Adipose tissue (tissue), 3 donors: ENCODE measurements around the gene CXCL8. TPM values are rescaled to one million over a fixed set of nuclear protein-coding genes. Genes with fewer than 3 reads are reported as not detected.
"Not testable (repeated sequence)": the region's sequence is repeated elsewhere in the genome, so short reads cannot be mapped to it uniquely, and the experiment has no call there.

Experiments used
- H3K27ac ChIP-seq: one replicate; pipeline ENCODE4 v1.5.1; 2013; ENCODE audit warnings: low read depth, low read length
- WGBS, 3 donors: extraction: QIAGEN DNeasy Blood & Tissue Kit; methylation state at CpG; one replicate each; pipeline ENCODE4 v1.1.7; 2013; 5-methylcytosine and 5-hydroxymethylcytosine counted together
- polyA plus RNA-seq, 3 donors: library from polyadenylated mRNA; stranded (reverse); fragments of 200-250 nt; gene quantifications; one replicate each; pipeline ENCODE4 v1.2.3, GENCODE V29; 2013
- donor health status: healthy with polysubstance abuse.
- donor health status: Bipolar disorder and iron deficiency.
- donor health status: healthy.

CXCL8 gene
- polyA plus RNA-seq = 10 to 100 TPM in 2 of 3 donors, 1 to 10 TPM in 1; 1.6 to 91.7 (median 15.2) TPM

GRCh38 chr4:73740353-73740778 is at the start of gene CXCL8:
TSS of gene CXCL8 (plus strand) at chr4:73740569. CDS start at chr4:73740659, 90 bp downstream.
- H3K27ac ChIP-seq = no peak within 1 kb of the TSS
- WGBS, 3 donors = 8 to 14% (median 13%) methylated on average over 7 of the region's 7 CpGs

- not testable (repeated sequence) for H3K27ac ChIP-seq
- 86 to 94% (median 93%) methylated on average over 4 of the region's 4 CpGs for WGBS, 3 donors
Measured at GRCh38 chr4:73691201-73691600, 49.2 kb upstream of the CXCL8 start.

- no peak overlapping the region for H3K27ac ChIP-seq
Measured at GRCh38 chr4:73691759-73692158, 48.6 kb upstream of the CXCL8 start.

GRCh38 chr4:73692254-73692653 is 48.1 kb upstream of the CXCL8 start:
- no peak overlapping the region for H3K27ac ChIP-seq
- WGBS, 3 donors = 53 to 63% (median 62%) methylated on average over 1 of the region's 1 CpG

- WGBS, 3 donors = 51 to 95% (median 89%) methylated on average over 2 of the region's 2 CpGs
- H3K27ac ChIP-seq = no peak overlapping the region
Measured at GRCh38 chr4:73692701-73693100, 47.7 kb upstream of the CXCL8 start.

GRCh38 chr4:73693811-73694210 is 46.6 kb upstream of the CXCL8 start:
- H3K27ac ChIP-seq = no peak overlapping the region
- WGBS, 3 donors = 53 to 81% (median 77%) methylated on average over 1 of the region's 1 CpG

GRCh38 chr4:73698217-73698616 is 42.2 kb upstream of the CXCL8 start:
- H3K27ac ChIP-seq = no peak overlapping the region
- 57 to 60% (median 58%) methylated on average over 2 of the region's 2 CpGs for WGBS, 3 donors

- H3K27ac ChIP-seq = no peak overlapping the region
- WGBS, 3 donors = 83 to 93% (median 86%) methylated on average over 5 of the region's 5 CpGs
Measured at GRCh38 chr4:73701116-73701515, 39.3 kb upstream of the CXCL8 start.

- H3K27ac ChIP-seq = no peak overlapping the region
- WGBS, 3 donors = 94 to 100% (median 97%) methylated on average over 2 of the region's 2 CpGs
Measured at GRCh38 chr4:73702796-73703287, 37.5 kb upstream of the CXCL8 start.

- WGBS, 3 donors = 91 to 93% (median 93%) methylated on average over 1 of the region's 1 CpG
- H3K27ac ChIP-seq = no peak overlapping the region
Measured at GRCh38 chr4:73703320-73703719, 37.0 kb upstream of the CXCL8 start.

- no peak overlapping the region for H3K27ac ChIP-seq
- WGBS, 3 donors = 16 to 34% (median 19%) methylated on average over 9 of the region's 9 CpGs
Measured at GRCh38 chr4:73704314-73705055, 35.9 kb upstream of the CXCL8 start.

- 35 to 74% (median 47%) methylated on average over 1 of the region's 1 CpG for WGBS, 3 donors
- no peak overlapping the region for H3K27ac ChIP-seq
Measured at GRCh38 chr4:73705056-73705432, 35.3 kb upstream of the CXCL8 start.

GRCh38 chr4:73705721-73706120 is 34.6 kb upstream of the CXCL8 start:
- WGBS, 3 donors = 84 to 90% (median 90%) methylated on average over 1 of the region's 1 CpG
- no peak overlapping the region for H3K27ac ChIP-seq

GRCh38 chr4:73706811-73707210 is 33.6 kb upstream of the CXCL8 start:
- H3K27ac ChIP-seq = no peak overlapping the region
- 96 to 99% (median 97%) methylated on average over 2 of the region's 2 CpGs for WGBS, 3 donors

GRCh38 chr4:73707269-73707875 is 33.0 kb upstream of the CXCL8 start:
- WGBS, 3 donors = 89 to 91% (median 91%) methylated on average over 4 of the region's 4 CpGs
- H3K27ac ChIP-seq = no peak overlapping the region

- no peak overlapping the region for H3K27ac ChIP-seq
- 31 to 48% (median 31%) methylated on average over 7 of the region's 7 CpGs for WGBS, 3 donors
Measured at GRCh38 chr4:73707918-73708577, 32.3 kb upstream of the CXCL8 start.

- H3K27ac ChIP-seq = no peak overlapping the region
- WGBS, 3 donors = 38 to 64% (median 60%) methylated on average over 2 of the region's 2 CpGs
Measured at GRCh38 chr4:73709451-73710033, 30.8 kb upstream of the CXCL8 start.

GRCh38 chr4:73710094-73710493 is 30.3 kb upstream of the CXCL8 start:
- 86 to 99% (median 97%) methylated on average over 3 of the region's 3 CpGs for WGBS, 3 donors
- no peak overlapping the region for H3K27ac ChIP-seq

- 81 to 85% (median 81%) methylated on average over 2 of the region's 2 CpGs for WGBS, 3 donors
- no peak overlapping the region for H3K27ac ChIP-seq
Measured at GRCh38 chr4:73711989-73712388, 28.4 kb upstream of the CXCL8 start.
